Liver (tissue), 3 donors: Measurements from ENCODE around the gene CCNYL1.

Experiments
- CTCF ChIP-seq: fragments of 150-350 bp; IDR thresholded peaks from 2 replicates; pipeline ENCODE4 v1.5.1; 2017; ENCODE audit warnings: improper control_type of control experiment, low read depth, low read length; ENCODE audit not compliant: missing input control
- JUND ChIP-seq, 2 donors: IDR thresholded peaks; 2 replicates each; pipeline ENCODE4 v1.6.1; 2016; ENCODE audit warnings: antibody characterized with exemption in 2 of 2
- YY1 ChIP-seq: IDR thresholded peaks from 2 replicates; pipeline ENCODE4 v1.6.1; 2016; ENCODE audit warnings: antibody characterized with exemption, mild to moderate bottlenecking
- donor health status: healthy.
- donor health status: healthy.

DNA sequence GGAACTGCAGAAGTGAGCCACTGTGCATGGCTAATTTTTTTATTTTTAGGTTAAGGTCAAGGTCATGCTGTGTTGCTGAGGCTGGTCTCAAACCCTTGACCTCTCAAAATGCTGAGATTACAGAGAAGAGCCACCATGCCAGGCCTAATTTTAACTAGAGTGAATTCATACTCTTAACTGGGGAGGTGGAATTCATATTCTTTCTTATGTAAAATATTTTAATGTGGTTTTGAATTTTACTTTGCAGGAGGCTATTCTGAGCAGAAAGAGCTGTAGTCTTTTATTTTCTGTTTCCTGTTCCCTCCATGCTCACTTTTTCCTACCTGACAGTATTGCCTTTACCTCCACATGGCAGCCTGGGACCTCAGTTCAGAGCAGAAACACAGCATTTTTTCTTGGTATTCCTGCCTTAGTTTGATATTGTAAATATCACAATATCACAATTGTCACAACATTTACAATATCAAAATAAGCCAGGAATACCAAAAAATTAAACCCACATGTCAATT is 37.1 kb upstream of the CCNYL1 start:
- TF ChIP-seq CTCF: no peak
- TF ChIP-seq JUND (IDR thresholded peaks at IDR 0.05): no peak
- no peak for TF ChIP-seq YY1
